Activated CD4-positive, alpha-beta T cell treated with anti-CD3 and anti-CD28 coated beads, Interleukin-2, amount 10 ng/mL, durations not matched to agents 24 days and 14 days (primary cell): ENCODE data around the gene GNAT2. TPM values are rescaled to one million over a fixed set of nuclear protein-coding genes. Genes with fewer than 3 reads are reported as not detected.

Experiments used
- DNase-seq: peaks from one replicate; pipeline ENCODE4 v3.0.0; 2022
- H3K27ac Mint-ChIP-seq: one replicate; pipeline ENCODE4 v1.8.0; 2022; ENCODE audit warnings: mild to moderate bottlenecking, mixed read lengths
- H3K27me3 Mint-ChIP-seq: one replicate; pipeline ENCODE4 v1.8.0; 2022; ENCODE audit warnings: mixed read lengths
- H3K36me3 Mint-ChIP-seq: one replicate; pipeline ENCODE4 v1.8.0; 2022; ENCODE audit warnings: low read depth, mild to moderate bottlenecking, mixed read lengths
- H3K4me1 Mint-ChIP-seq: one replicate; pipeline ENCODE4 v1.8.0; 2021; ENCODE audit warnings: mixed read lengths
- H3K4me3 Mint-ChIP-seq: one replicate; pipeline ENCODE4 v1.8.0; 2022; ENCODE audit warnings: mild to moderate bottlenecking, moderate library complexity, mixed read lengths
- H3K9me3 Mint-ChIP-seq: one replicate; pipeline ENCODE4 v1.8.0; 2021; ENCODE audit warnings: mixed read lengths
- intact Hi-C: fragments of 100-400 bp; cut with micrococcal nuclease; formaldehyde crosslinking; loops from one replicate; pipeline ENCODE4 v1.15.1; 2023
- total RNA-seq: library from RNA; stranded (reverse); gene quantifications from 2 replicates; pipeline ENCODE4 v1.2.3, GENCODE V29; 2022

GNAT2 gene
- total RNA-seq, 1 donor from 2014 or later = 0.33 TPM

- H3K27me3 Mint-ChIP-seq = peaks cover under 1% of the 10 kb centered on the region
- peaks cover 54% of the 10 kb centered on the region for H3K4me1 Mint-ChIP-seq
- no peaks in the 10 kb centered on the region for H3K9me3 Mint-ChIP-seq
- peaks cover 5% of the 10 kb centered on the region for H3K36me3 Mint-ChIP-seq
- intact Hi-C loops = loop anchor here (5.0 kb wide), 1 partner anchor 192 kb away; the partner anchor contains the start of gene PSMA5
- peak overlapping the region; percentile 96 for H3K4me3 Mint-ChIP-seq
- DNase-seq = peak; percentile 61
- peak overlapping the region; percentile 95 for H3K27ac Mint-ChIP-seq
These were observed 498 bp downstream of the GNAT2 start for GRCh38 chr1:109618661-109619575.

GRCh38 chr1:109617291-109617801, 2.1 kb downstream of the GNAT2 start:
- Mint-ChIP-seq H3K4me1 (peaks cover 39% of the 10 kb centered on the region), H3K4me3 (no peak overlapping the region), H3K9me3 (no peaks in the 10 kb centered on the region), H3K27ac (peak overlapping the region; percentile 17), H3K36me3 (peaks cover 5% of the 10 kb centered on the region), H3K27me3 (peaks cover 2% of the 10 kb centered on the region)
- intact Hi-C loops = loop anchor here (5.0 kb wide), 1 partner anchor 190 kb away; the partner anchor contains the start of gene PSMA5
- peak; percentile 62 for DNase-seq

- intact Hi-C loops = loop anchor here (5.0 kb wide), 1 partner anchor 189 kb away; the partner anchor contains the start of gene PSMA5
- Mint-ChIP-seq H3K4me1 (peaks cover 31% of the 10 kb centered on the region), H3K27me3 (peaks cover 2% of the 10 kb centered on the region), H3K9me3 (no peaks in the 10 kb centered on the region), H3K36me3 (peaks cover 2% of the 10 kb centered on the region), H3K4me3 (no peak overlapping the region), H3K27ac (peak overlapping the region; percentile 34)
- no peak for DNase-seq
These were observed 3.0 kb downstream of the GNAT2 start for GRCh38 chr1:109616391-109616790.

- H3K36me3 Mint-ChIP-seq = peaks cover 2% of the 10 kb centered on the region
- intact Hi-C loops = loop anchor here (5.0 kb wide), 1 partner anchor 189 kb away; the partner anchor contains the start of gene PSMA5
- H3K27me3 Mint-ChIP-seq = peaks cover 2% of the 10 kb centered on the region
- peak overlapping the region; percentile 17 for H3K27ac Mint-ChIP-seq
- no peaks in the 10 kb centered on the region for H3K9me3 Mint-ChIP-seq
- peak; percentile 66 for DNase-seq
- H3K4me1 Mint-ChIP-seq = peaks cover 31% of the 10 kb centered on the region
- no peak overlapping the region for H3K4me3 Mint-ChIP-seq
These were observed 3.5 kb downstream of the GNAT2 start for GRCh38 chr1:109615879-109616278.

GRCh38 chr1:109613361-109614147, 5.9 kb downstream of the GNAT2 start:
- Mint-ChIP-seq H3K36me3 (no peaks in the 10 kb centered on the region), H3K4me1 (peaks cover 21% of the 10 kb centered on the region), H3K9me3 (no peaks in the 10 kb centered on the region), H3K4me3 (no peak overlapping the region), H3K27me3 (peaks cover 2% of the 10 kb centered on the region), H3K27ac (no peak overlapping the region)
- intact Hi-C loops = no loop called here
- no peak for DNase-seq

- H3K27ac Mint-ChIP-seq = no peak overlapping the region
- H3K4me3 Mint-ChIP-seq = no peak overlapping the region
- H3K4me1 Mint-ChIP-seq = peaks cover 7% of the 10 kb centered on the region
- no peaks in the 10 kb centered on the region for H3K36me3 Mint-ChIP-seq
- peaks cover 2% of the 10 kb centered on the region for H3K27me3 Mint-ChIP-seq
- no peaks in the 10 kb centered on the region for H3K9me3 Mint-ChIP-seq
- intact Hi-C loops = no loop called here
- no peak for DNase-seq
These were observed 8.0 kb downstream of the GNAT2 start for GRCh38 chr1:109611308-109611990.

GRCh38 chr1:109610609-109611307, 8.7 kb downstream of the GNAT2 start:
- Mint-ChIP-seq H3K4me3 (no peak overlapping the region), H3K36me3 (no peaks in the 10 kb centered on the region), H3K4me1 (peaks cover under 1% of the 10 kb centered on the region), H3K27me3 (peaks cover 2% of the 10 kb centered on the region), H3K27ac (no peak overlapping the region), H3K9me3 (no peaks in the 10 kb centered on the region)
- DNase-seq = no peak
- intact Hi-C loops = no loop called here

GRCh38 chr1:109609881-109610280, 9.5 kb downstream of the GNAT2 start:
- Mint-ChIP-seq H3K4me1 (no peaks in the 10 kb centered on the region), H3K27me3 (peaks cover 2% of the 10 kb centered on the region), H3K36me3 (no peaks in the 10 kb centered on the region), H3K27ac (no peak overlapping the region), H3K9me3 (no peaks in the 10 kb centered on the region), H3K4me3 (no peak overlapping the region)
- no peak for DNase-seq
- intact Hi-C loops = no loop called here

- Mint-ChIP-seq H3K36me3 (peaks cover 4% of the 10 kb centered on the region), H3K27me3 (no peaks in the 10 kb centered on the region), H3K4me3 (no peak overlapping the region), H3K4me1 (peaks cover 4% of the 10 kb centered on the region), H3K9me3 (no peaks in the 10 kb centered on the region), H3K27ac (no peak overlapping the region)
- DNase-seq = no peak
- intact Hi-C loops = no loop called here
These were observed 14.0 kb downstream of the GNAT2 start for GRCh38 chr1:109605381-109605780.

- Mint-ChIP-seq H3K4me1 (peaks cover 7% of the 10 kb centered on the region), H3K27me3 (no peaks in the 10 kb centered on the region), H3K36me3 (peaks cover 19% of the 10 kb centered on the region), H3K27ac (no peak overlapping the region), H3K9me3 (no peaks in the 10 kb centered on the region), H3K4me3 (no peak overlapping the region)
- no peak for DNase-seq
- intact Hi-C loops = no loop called here
These were observed 16.2 kb downstream of the GNAT2 start for GRCh38 chr1:109603229-109603628.

- no peaks in the 10 kb centered on the region for H3K27me3 Mint-ChIP-seq
These were observed 20.8 kb downstream of the GNAT2 start for GRCh38 chr1:109598655-109599054.

GRCh38 chr1:109598156-109598555, 21.3 kb downstream of the GNAT2 start:
- intact Hi-C loops = no loop called here
- peaks cover 43% of the 10 kb centered on the region for H3K36me3 Mint-ChIP-seq
- no peak overlapping the region for H3K4me3 Mint-ChIP-seq
- DNase-seq = no peak
- no peaks in the 10 kb centered on the region for H3K9me3 Mint-ChIP-seq
- H3K27ac Mint-ChIP-seq = no peak overlapping the region
- peaks cover 7% of the 10 kb centered on the region for H3K4me1 Mint-ChIP-seq
- no peaks in the 10 kb centered on the region for H3K27me3 Mint-ChIP-seq

More at GRCh38 chr1:109598655-109599054, 20.8 kb downstream of the GNAT2 start:
- H3K36me3 Mint-ChIP-seq = peaks cover 40% of the 10 kb centered on the region
- peaks cover 7% of the 10 kb centered on the region for H3K4me1 Mint-ChIP-seq
- no peak overlapping the region for H3K27ac Mint-ChIP-seq
- intact Hi-C loops = no loop called here
- no peak for DNase-seq
- H3K4me3 Mint-ChIP-seq = no peak overlapping the region
- no peaks in the 10 kb centered on the region for H3K9me3 Mint-ChIP-seq

- Mint-ChIP-seq H3K4me1 (peaks cover 2% of the 10 kb centered on the region), H3K27ac (no peak overlapping the region), H3K4me3 (no peak overlapping the region), H3K27me3 (no peaks in the 10 kb centered on the region), H3K36me3 (peaks cover 57% of the 10 kb centered on the region), H3K9me3 (no peaks in the 10 kb centered on the region)
- DNase-seq = no peak
- intact Hi-C loops = no loop called here
These were observed 23.9 kb downstream of the GNAT2 start for GRCh38 chr1:109595531-109595930.
